IPS-18c (cell line): ENCODE data around the gene HOXA3.

ENCODE experiments used
- H3K4me3 ChIP-seq: 2 replicates; pipeline ENCODE4 v1.7.0; 2013; ENCODE audit warnings: low read depth, mild to moderate bottlenecking, low read length, moderate library complexity; ENCODE audit not compliant: insufficient read depth
- H3K9me3 ChIP-seq: one replicate; pipeline ENCODE4 v1.6.1; 2013; ENCODE audit warnings: mild to moderate bottlenecking, low read length, moderate library complexity; ENCODE audit not compliant: control insufficient read depth, insufficient read depth

Gene HOXA3

DNA sequence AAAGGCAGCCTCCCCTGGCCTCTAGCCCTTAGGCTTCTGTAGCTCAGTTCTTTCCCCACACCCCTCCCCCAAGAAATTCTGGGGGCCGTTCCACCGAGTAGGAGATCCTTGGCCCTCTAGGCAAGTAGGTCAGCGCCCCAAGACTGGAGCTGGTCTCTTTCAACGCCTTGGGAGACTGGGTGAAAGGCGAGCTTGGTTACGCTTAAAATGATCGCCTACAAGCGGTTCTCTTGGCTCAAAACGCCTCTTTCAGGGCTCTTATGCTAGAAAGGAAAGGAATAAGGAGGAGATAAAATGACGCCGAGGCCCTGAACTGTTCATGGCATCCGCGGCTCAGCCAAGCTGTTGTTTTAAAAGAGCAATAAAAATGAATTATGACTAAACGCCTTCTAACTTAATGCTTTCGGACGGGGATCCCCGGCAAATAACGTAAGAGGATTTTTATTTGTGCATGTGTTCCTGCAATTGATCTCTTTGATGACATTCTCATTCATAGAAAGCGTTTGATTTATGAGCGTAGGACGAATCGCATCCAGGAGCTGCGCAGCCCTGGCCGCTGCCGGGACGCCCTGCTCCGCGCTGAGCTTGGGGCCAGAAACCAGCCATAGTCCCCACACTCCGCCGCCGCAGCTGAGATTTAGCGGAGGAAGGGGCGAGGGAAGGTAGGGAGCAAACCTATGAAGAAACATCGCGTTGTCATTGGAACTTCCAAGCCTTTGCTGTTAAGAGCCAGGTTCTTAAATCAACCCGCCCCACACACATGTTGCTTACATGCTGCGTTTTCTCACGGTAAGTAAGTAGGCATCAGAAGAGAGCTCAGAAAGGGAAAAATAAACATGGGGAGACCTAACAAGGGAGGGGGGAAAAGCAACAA is 53.6 kb downstream of the HOXA3 start:
- peak overlapping the region; percentile 28; the same call in 1 of the 2 replicates for H3K4me3 ChIP-seq
- peaks cover 2% of the 10 kb centered on the region for H3K9me3 ChIP-seq

GRCh38 chr7:27097686-27098577 is 54.5 kb downstream of the HOXA3 start:
- peak overlapping the region; percentile 28; the same call in 1 of the 2 replicates for H3K4me3 ChIP-seq
- peaks cover 2% of the 10 kb centered on the region for H3K9me3 ChIP-seq

DNA sequence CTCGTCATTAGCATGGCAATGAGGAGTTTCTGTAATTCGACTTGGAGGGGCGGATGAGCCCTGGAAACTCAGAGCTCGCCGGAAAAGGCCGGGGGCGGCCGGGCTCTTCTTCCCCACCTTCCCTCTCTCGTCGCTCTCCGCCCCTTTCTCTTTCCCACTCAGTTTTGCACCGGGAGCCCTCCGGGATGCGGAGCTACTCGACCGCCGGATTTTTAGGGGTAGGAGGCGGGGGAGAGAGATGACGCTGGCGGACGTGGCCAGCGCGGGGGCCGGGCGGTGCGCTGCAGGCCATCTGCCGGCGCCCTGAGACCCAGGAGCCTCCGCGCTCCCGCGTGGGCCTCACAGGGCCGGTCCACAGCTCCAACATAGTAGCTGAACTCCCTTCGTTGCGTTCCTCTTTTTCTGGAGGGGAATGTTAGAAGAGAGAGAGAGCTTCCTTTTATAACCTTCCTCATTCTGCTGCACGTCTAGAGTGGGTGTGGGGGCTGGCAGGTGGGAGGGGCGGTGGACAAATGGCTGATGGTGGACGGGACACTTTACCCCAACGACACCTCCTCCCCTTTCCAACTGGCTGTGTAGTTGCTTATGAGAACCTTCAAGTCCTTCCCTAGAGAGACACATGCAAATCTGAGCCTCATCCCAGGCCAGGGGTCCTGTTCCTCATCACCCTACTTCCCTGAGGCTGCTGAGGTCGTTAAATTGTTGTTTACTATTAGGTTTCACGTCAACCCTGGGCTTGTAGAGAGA is 55.4 kb downstream of the HOXA3 start:
- peak overlapping the region; percentile 63 for H3K4me3 ChIP-seq

GRCh38 chr7:27095897-27096767 is 56.3 kb downstream of the HOXA3 start, which contains the start of gene HOXA1:
Gene HOXA1, minus strand, starts transcription at chr7:27096000. Its CDS starts 88 bp downstream, at chr7:27095912.
- Histone ChIP-seq H3K4me3 (peak within 1 kb of the TSS; percentile 63), H3K9me3 (peaks cover 2% of the 10 kb centered on the region)

More for the DNA sequence above, 55.4 kb downstream of the HOXA3 start:
- H3K9me3 ChIP-seq: peaks cover 2% of the 10 kb centered on the region

DNA sequence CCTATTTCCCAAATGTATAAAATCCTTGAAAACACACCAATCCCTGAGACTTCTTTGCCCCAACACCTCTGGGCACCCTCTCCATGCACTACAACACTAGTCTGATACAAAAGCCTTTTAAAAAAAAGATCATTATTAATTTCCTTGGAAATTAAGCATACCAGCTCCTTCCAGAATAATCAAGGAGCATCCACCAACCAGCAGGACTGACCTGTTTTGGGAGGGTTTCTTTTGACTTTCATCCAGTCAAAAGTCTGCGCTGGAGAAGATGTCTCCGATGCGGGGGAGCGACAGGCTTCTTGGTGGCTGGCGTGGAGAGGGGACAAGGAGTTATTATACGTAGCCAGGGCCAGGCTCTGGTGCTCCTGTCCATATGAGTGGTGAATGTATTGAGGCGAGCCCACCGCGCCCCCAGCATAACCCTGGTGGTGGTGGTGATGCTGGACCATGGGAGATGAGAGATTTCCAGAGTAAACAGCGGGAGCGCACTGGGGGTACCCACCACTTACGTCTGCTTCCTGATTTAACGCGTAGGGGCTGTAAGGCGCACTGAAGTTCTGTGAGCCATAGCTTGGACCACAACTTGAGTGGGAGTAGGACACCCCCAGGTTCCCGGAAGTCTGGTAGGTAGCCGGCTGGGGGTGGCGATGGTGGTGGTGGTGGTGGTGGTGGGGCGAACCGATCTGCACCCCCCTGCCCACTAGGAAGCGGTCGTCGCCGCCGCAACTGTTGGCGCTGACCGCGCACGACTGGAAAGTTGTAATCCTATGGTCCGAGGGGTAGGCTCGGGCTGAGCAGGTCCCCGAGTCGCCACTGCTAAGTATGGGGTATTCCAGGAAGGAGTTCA is 57.1 kb downstream of the HOXA3 start:
- Histone ChIP-seq H3K9me3 (peaks cover 2% of the 10 kb centered on the region), H3K4me3 (peak overlapping the region; percentile 63; the same call in 1 of the 2 replicates)

DNA sequence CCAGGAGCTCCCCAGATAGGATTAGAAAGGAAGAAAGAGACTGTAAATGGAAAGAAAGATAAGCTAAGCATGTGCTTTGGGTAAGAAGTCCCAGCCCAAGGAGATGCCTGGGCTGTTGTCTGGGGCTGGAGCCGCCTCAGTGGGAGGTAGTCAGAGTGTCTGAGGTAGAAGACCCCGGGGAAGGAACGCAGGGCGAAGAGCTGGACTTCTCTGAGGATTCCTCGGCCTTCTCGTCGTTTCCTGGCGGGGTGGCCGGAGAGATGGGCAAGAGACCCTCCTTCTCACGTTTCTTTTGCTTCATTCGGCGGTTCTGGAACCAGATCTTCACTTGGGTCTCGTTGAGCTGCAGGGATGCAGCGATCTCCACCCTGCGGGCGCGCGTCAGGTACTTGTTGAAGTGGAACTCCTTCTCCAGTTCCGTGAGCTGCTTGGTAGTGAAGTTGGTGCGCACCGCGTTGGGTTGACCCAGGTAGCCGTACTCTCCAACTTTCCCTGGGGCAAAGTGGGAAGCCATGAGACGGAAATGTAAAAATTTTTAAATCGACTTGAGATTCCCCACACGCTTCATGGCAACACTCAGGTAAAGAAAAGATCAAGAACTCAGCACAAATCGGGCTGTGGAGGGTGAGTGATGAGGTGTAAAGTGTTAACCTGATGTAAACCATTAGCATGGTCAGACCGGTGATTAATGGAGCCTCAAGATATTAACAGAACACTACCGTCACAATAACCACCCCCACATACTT is 57.9 kb downstream of the HOXA3 start:
- Histone ChIP-seq H3K4me3 (no peak overlapping the region), H3K9me3 (peaks cover 2% of the 10 kb centered on the region)

GRCh38 chr7:27093184-27093895 is 59.0 kb downstream of the HOXA3 start:
- Histone ChIP-seq H3K9me3 (peaks cover 2% of the 10 kb centered on the region), H3K4me3 (no peak overlapping the region)

DNA sequence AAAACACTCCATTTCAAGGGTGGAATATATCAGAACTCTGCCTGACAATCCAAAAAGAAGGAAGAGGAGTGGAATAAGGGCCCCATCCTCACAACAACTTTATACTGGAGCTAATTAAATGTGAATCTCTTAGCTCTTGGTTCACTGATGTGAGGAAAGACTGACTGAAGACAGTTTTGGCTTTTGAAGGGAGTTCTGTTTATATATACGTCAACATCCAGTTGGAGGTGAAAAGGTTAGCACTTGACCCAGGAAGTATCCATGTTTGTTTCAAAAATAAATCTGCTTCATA is 59.6 kb downstream of the HOXA3 start:
- Histone ChIP-seq H3K9me3 (peaks cover 2% of the 10 kb centered on the region), H3K4me3 (no peak overlapping the region)

- H3K4me3 ChIP-seq: peak overlapping the region; percentile 15; the same call in 1 of the 2 replicates
- peaks cover 2% of the 10 kb centered on the region for H3K9me3 ChIP-seq
Observed at GRCh38 chr7:27091941-27092818, 60.2 kb downstream of the HOXA3 start.

DNA sequence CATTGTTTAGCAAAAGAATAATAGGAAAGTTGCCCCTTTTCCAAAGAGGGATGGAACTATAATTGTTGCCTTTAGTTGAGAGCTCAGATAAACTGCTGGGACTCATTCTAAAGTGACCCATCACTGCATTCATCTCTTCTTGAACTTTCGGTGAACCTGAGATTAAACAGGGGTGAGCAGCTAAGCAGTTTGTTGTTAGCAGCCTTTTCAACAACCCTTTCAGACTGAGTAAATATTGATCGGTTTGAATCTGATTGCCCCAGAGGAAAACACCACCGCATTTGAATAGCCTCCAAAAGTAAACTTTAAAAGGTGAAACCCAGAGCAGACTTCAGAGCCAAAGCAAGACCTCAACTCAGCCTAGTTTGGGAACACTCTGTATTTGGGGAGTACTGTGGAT is 61.3 kb downstream of the HOXA3 start:
- H3K4me3 ChIP-seq: no peak overlapping the region
- H3K9me3 ChIP-seq: peaks cover 2% of the 10 kb centered on the region

DNA sequence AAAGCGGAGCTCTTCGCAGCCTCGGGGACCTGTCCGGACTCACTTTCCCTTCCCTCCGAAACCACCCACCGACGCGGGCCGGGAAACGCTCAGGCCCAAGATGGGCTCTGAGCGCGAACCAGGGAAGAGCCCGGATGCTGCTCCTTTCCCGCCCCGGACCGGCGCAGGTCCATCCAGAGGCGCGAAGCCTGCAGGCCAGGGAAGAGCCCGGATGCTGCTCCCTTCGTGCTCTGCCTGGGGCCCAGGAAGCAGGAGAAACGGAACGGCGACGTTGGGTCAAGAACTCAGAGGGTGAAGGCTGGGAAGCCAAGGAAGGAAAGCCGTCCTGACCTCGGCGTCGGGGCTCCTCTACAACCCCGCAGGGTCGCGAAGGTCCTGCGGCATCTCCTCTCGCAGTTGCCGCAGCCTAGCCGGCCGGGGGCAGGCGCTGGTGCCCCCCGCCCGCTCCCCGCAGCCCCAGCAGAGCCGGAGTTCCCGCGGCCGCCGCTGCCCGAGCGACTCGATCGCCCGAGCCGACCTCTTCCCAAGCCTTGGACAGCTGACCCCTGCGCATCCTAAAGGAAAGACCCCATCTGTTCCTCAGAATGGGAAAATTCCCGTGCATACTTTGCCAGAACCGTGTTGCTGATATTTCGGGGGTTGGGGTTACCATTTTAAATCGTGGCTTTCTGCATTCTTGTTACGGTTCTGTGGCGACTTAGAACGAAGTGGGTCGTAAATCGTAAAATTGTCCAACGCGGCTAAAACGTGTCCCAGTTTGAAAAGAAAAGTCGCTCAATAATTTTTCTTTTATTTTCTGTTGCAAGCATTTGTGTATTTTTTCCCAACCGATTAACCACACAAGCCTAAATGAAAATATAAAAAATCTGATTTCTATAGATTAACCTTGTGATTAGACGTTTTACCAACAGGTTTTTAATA is 64.1 kb downstream of the HOXA3 start:
- no peaks in the 10 kb centered on the region for H3K9me3 ChIP-seq
- H3K4me3 ChIP-seq: no peak overlapping the region

- no peaks in the 10 kb centered on the region for H3K9me3 ChIP-seq
- no peak overlapping the region for H3K4me3 ChIP-seq
Observed at GRCh38 chr7:27083646-27084045, 68.7 kb downstream of the HOXA3 start.

- no peaks in the 10 kb centered on the region for H3K9me3 ChIP-seq
- no peak overlapping the region for H3K4me3 ChIP-seq
Observed at GRCh38 chr7:27082171-27082570, 70.2 kb downstream of the HOXA3 start.
